Ishikawa (cell line): ENCODE data around the gene KIAA1549.

Source experiments
- CEBPB ChIP-seq: IDR thresholded peaks from 2 replicates; pipeline ENCODE4 v1.6.1; 2012
- CREB1 ChIP-seq: IDR thresholded peaks from 2 replicates; pipeline ENCODE4 v1.6.1; 2012; ENCODE audit warnings: low read depth
- EGR1 ChIP-seq: IDR thresholded peaks from 2 replicates; pipeline ENCODE4 v1.6.1; 2012
- EP300 ChIP-seq: IDR thresholded peaks from 2 replicates; pipeline ENCODE4 v1.6.1; 2012; ENCODE audit warnings: borderline replicate concordance
- FOXM1 ChIP-seq: IDR thresholded peaks from 2 replicates; pipeline ENCODE4 v1.6.1; 2012; ENCODE audit warnings: low read depth, borderline replicate concordance
- MAX ChIP-seq: IDR thresholded peaks from 2 replicates; pipeline ENCODE4 v1.6.1; 2012
- NFIC ChIP-seq: IDR thresholded peaks from 2 replicates; pipeline ENCODE4 v1.6.1; 2012
- RAD21 ChIP-seq: IDR thresholded peaks from 2 replicates; pipeline ENCODE4 v1.6.1; 2012; ENCODE audit warnings: low read depth
- REST ChIP-seq: IDR thresholded peaks from 2 replicates; pipeline ENCODE4 v1.6.1; 2012; ENCODE audit warnings: low read depth, mild to moderate bottlenecking
- TAF1 ChIP-seq: IDR thresholded peaks from 2 replicates; pipeline ENCODE4 v1.6.1; 2012; ENCODE audit warnings: low read depth, mild to moderate bottlenecking
- TCF12 ChIP-seq: IDR thresholded peaks from 2 replicates; pipeline ENCODE4 v1.6.1; 2012; ENCODE audit warnings: low read depth
- TEAD4 ChIP-seq: IDR thresholded peaks from 2 replicates; pipeline ENCODE4 v1.6.1; 2012
- YY1 ChIP-seq: IDR thresholded peaks from 2 replicates; pipeline ENCODE4 v1.6.1; 2012; ENCODE audit warnings: low read depth
- ZBTB7A ChIP-seq: IDR thresholded peaks from 2 replicates; pipeline ENCODE4 v1.6.1; 2012; ENCODE audit warnings: low read depth
- TF ChIP-seq, protein P1 (sequence below): IDR thresholded peaks from 2 replicates; pipeline ENCODE4 v1.6.1; 2012

KIAA1549 gene

DNA sequence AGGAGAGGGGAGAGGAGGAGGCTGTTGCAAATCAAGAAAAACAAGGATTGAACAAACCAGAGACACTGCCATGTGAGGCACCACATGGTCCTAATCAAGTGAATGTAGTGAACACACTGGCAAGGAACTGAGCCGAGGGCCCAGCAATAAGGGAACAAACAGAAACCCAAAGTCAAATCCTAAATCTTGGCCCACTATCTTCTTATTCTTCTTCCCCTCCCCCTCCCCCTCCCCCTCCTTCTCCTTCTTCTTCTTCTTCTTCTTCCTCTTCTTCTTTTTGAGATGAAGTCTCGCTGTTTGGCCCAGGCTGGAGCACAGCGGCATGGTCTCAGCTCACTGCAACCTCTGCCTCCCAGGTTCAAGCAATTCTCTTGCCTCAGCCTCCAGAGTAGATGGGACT, 24.0 kb downstream of the KIAA1549 start:
- no peak for TF ChIP-seq EP300

GRCh38 chr7:138954545-138955475, 26.4 kb downstream of the KIAA1549 start:
- TF ChIP-seq NFIC: no peak
- TF ChIP-seq FOXM1: no peak
- no peak for TF ChIP-seq YY1
- no peak for TF ChIP-seq EGR1
- TF ChIP-seq ZBTB7A: no peak
- no peak for TF ChIP-seq REST
- TF ChIP-seq EP300: no peak
- no peak for TF ChIP-seq RAD21
- TF ChIP-seq CEBPB: no peak
- no peak for TF ChIP-seq MAX
- TF ChIP-seq TEAD4: no peak
- TF ChIP-seq CREB1: no peak
- no peak for TF ChIP-seq TCF12
- TF ChIP-seq, protein P1, sequence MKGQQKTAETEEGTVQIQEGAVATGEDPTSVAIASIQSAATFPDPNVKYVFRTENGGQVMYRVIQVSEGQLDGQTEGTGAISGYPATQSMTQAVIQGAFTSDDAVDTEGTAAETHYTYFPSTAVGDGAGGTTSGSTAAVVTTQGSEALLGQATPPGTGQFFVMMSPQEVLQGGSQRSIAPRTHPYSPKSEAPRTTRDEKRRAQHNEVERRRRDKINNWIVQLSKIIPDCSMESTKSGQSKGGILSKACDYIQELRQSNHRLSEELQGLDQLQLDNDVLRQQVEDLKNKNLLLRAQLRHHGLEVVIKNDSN: no peak

DNA sequence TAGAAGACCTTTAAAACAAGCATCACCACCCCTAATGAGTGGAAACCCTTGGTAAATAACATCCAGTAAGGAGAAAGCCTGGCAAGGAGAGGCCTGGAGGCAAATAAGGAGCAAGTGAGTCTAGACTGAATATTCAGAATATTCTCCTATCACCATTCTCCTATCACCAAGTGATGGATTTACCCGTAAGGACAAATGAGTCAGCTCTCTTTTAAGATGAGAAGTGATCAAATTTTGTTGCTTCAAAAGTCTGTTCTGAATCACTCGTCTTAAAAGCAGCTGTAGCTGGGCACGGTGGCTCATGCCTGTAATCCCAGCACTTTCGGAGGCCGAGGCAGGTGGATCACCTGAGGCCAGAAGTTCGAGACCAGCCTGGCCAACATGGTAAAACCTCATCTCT, 28.4 kb downstream of the KIAA1549 start:
- TF ChIP-seq NFIC (no peak), TEAD4 (no peak)

- no peak for TF ChIP-seq EGR1
- TF ChIP-seq RAD21: no peak
- TF ChIP-seq TEAD4: no peak
- TF ChIP-seq TAF1: no peak
- no peak for TF ChIP-seq ZBTB7A
- no peak for TF ChIP-seq TCF12
- TF ChIP-seq REST: no peak
- no peak for TF ChIP-seq YY1
- no peak for TF ChIP-seq CREB1
- TF ChIP-seq FOXM1: no peak
- no peak for TF ChIP-seq EP300
- TF ChIP-seq CEBPB: no peak
- no peak for TF ChIP-seq NFIC
- TF ChIP-seq, protein P1: no peak
- TF ChIP-seq MAX: no peak
These were observed 29.2 kb downstream of the KIAA1549 start for GRCh38 chr7:138951953-138952352.

DNA sequence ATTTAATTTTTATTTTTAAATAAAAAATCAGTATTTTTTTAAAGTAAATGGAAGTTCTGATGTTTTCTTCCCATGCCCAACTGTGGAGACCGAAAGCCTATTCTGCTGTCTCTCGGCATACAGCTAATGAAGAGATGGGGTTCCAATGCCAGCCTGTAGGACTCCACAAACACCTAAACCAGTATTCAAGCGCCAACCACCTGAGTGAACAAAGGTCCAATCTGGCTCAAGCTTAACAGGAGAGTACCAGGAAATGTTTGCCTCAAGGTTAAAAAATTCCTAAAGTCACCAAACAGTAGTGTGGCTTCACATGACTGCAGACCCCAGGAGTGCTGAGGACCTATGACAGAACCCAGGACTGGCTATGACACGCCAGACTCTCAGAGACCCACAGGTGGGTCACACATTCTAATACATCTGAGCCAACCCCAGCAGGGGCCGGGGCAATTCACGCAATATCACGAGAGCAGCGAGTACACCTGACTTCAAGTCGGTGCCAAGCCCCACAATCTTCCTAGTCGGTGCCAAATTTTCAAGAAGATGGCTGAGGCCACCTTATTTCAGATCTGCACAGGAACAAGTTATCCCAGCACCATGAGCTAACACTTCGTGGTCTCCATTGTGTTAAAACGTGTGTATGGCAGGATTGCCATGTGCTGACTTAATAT, 31.6 kb downstream of the KIAA1549 start:
- no peak for TF ChIP-seq NFIC
- TF ChIP-seq EP300: no peak
- TF ChIP-seq, protein P1: no peak
- TF ChIP-seq ZBTB7A: no peak
- no peak for TF ChIP-seq CREB1
- no peak for TF ChIP-seq EGR1

DNA sequence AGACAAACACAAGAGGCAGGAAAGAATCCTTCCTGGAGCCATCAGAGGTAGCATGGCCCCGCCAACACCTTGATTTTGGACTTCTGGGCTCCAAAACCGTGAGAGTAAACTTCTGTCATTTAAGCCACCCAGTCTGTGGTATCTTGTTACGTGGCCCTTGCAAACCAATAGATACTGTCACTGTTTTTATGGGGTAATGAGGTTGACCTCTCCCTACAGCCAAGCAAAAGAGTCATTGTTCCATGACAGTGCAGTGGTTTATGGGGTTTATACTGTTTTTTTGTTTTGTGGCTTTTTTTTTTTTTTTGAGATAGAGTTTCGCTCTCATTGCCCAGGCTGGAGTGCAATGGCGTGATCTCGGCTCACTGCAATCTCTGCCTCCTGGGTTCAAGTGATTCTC, 32.8 kb downstream of the KIAA1549 start:
- no peak for TF ChIP-seq YY1
